NCI-H446 (cell line): ENCODE data around the gene TJP2.

ENCODE experiments used
- DNase-seq, 2 experiments: peaks; one replicate each; lab custom pipeline; 2025; lab: John Stamatoyannopoulos, UW

The TJP2 gene

DNA sequence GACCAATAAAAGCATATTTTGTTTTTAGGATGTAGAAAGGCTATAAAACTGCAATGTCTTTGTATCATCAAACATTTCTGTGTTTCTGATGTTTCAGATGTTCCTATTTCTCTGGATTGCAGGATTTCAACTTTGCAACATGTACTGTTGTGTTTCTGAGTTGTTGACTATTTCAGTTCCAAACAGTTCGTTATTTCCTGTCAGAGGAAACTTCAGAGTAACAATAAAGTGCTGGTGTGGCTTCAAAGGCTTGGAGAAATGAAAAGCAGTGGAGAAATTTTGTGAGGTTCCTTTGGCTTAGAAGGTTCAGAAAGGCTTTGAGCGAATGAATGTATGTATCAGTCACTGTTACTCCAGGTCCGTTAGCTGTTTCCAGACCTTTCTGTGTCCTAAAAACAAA is 17.2 kb downstream of the TJP2 start:
- no peak for DNase-seq

DNA sequence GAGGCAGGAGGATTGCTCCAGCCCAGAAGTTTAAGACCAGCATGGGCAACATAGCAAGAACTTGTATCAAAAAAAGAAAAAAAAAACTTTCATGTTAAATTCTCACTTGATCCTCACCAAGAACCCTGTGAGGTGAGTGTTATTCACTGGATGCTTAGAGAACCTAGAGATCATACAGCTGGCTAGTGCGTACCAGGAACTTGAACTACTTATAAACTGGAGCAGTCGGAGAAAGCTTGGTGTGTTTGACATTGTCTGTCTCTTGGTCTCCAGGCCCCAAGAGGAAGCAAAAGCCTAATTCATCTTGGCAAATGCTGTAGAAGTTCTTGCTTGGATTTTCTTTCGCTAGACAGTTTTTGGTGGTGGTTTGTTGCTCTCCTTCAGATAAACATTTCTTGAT is 18.1 kb downstream of the TJP2 start:
- no peak for DNase-seq

DNA sequence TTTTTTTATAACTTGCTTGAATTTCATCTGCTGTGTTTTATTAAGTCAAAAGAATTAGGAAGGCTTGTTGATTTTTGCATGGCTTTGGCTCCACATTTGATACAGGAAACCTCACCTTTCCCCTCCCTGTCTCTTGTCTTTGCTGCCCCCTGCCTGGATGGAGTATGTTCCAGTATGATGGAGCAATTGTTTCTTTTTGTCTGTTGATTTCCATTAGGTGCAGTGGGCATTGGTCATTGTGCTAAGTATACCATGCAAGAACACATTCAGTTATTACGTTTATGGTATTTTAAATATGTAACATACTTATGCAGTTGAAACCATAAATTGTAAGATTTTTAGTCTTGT is 19.6 kb downstream of the TJP2 start:
- no peak for DNase-seq

DNA sequence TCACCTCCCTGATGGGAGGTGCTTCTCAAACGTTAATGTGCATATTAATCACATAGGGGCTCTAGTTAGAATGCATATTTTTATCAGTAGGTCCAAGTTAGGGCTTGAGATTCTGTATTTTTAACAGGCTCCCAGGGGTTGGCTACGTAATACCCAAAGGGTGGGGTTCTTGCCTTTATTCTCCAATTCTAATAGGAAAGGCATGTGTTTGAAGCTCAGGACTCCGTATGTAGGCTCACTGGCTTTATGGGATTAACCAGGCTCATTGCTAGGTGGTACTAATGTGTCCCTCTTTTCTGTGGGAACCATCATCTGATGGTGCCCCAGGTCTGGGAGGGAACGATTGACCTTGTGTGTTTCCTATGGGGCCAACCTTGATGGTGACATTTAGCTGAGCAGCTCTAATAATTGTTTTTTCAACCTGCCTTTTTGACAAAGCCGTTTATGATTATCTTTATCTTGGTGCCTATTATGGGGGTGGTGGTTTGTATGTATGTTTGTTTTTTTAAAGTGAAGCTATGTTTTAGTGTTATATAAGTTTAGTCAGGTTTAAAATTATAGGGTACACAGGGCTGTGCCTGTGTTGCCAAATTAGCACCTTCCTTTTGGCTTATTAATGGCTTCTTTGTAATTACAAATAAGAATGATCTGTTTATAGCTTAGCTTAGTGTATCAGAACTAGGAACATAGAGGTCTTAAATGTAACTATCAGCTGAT is 20.8 kb downstream of the TJP2 start:
- no peak for DNase-seq

DNA sequence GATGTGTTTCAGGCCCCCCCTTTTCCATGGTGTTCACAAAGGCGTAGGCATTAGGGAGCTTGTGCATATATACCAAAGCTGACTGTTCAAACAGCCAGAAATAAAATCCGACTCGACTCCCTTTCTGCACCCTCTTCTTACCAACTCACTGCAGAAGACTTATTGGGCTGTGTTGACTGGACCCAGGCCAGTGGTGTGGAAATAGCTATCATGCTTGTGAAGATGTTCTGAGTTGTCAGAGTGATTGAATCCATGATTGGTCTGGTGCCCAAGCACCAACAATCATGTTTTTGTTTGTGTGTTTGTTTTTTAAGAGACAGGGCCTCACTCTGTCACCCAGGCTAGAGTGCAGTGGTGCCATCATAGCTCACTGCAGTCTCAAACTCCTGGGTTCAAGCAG is 21.6 kb downstream of the TJP2 start:
- no peak for DNase-seq

DNA sequence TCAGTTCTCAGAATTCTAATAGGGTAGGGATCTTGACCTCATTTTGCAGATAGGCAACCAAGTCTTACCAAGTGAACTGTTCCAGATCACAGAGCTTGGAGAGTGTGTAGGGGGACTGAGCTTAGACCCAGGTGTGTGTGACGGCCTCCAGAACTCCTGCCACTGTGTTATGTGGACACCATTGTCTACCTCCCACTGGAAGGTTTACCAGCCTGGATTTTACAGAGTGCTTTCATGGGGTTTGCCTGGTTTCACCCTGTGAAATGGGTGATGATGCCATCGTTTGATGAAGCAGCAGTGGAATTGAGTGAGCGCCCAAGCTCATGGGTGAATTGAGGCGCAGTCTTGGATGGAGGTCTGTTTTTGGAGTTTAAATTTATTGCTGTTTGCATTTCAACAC is 23.6 kb downstream of the TJP2 start:
- no peak for DNase-seq

DNA sequence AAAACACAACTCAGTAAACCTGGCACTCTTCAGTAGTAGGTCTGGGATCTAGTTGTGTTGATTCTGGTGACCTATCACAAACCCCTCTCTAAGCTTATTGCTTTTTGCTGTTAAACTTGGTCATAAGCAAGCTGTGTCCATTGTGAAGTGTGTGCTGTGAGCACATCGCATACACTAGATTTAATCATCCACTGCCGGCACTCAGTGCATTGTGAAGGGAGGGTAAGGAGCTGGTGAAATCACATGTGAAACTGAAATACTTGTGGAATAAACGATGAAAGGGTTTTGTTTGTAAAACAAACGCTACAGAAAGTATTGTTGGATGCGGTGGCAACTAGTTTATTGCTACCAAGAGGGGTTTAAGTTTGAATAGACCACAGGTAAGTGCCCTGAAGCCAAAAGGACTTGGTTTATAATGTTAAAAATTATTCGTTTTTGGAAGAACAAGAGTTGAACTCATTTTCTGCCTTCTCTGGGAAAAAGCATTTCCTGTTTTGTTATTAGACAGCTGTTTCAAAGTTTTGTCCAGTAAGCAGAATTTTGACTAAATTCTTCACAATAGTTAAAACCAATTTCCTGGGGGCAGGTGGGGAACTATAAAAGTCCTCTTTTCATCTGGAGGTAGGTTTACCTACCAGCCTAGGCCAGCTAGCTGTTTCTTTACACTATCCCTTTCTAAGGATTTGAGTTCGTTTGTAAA is 24.6 kb downstream of the TJP2 start:
- no peak for DNase-seq

DNA sequence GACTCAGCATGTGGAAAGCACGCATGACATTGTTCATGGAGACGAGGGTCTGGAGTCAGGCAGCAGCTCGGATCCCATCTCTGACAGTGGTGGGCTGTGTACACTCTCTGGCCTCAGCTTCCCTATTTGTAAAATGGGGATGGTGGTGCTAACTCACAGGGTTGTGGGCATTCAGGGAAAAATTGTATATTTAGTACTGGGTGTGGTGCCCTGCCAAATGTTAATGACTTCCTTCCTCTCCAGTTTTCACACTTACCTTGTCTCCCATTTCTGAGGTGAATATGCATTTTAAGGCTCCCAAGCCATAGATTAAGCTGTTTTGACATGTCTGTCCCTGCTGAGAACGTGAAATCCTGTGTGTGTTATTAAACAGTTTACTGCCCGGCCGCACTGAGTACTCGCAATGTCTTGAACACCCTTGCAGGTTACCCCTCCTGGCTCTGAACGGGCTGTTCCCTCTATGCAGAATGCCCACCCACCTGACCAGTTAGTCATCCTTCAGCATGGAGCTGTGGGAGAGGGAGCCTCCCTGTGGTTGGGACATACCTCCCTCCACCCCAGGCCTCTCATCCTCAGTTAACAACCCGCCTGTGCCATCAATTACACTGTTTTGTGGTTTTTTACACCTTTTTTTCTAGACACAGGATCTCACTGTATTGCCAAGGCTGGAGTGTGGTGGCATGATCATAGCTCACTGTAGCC is 25.8 kb downstream of the TJP2 start:
- no peak for DNase-seq

DNA sequence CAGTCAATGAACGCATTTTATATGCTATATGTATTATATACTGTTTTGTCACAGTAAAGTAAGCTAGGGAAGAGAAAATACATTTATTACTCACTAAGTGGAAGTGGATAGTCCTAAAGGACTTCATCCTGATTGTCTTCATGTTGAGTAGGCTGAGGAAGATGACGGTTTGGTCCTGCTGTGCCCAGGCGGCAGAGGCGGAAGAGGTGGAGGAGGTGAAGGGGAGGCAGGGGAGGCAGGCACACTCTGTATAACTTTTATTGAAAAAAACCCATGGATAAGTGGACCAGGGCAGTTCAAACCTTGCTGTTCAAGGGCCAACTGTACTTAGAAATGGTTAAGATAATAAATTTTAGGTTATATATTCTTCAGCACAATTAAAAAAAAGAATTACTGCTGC is 28.5 kb downstream of the TJP2 start:
- no peak for DNase-seq

DNA sequence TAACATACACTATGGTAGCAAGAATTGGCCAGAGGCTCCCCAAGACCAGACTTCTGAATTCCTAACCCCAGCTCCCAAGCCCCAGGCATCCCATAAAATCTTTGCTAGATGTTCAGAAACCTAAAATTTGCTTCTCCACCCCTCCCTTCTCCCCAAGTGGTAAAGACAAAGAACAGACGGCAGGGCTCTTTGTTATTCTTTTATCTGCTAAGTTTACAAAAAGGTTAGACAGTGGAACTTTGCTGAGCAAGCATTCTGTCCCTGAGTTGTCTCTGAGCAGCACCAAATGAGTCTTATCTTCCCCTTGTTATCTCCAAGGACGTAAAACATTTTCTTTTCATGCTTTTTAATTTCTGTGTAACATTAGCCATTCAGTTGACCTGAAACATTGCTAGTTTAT is 30.2 kb downstream of the TJP2 start:
- DNase-seq, result no peak

DNA sequence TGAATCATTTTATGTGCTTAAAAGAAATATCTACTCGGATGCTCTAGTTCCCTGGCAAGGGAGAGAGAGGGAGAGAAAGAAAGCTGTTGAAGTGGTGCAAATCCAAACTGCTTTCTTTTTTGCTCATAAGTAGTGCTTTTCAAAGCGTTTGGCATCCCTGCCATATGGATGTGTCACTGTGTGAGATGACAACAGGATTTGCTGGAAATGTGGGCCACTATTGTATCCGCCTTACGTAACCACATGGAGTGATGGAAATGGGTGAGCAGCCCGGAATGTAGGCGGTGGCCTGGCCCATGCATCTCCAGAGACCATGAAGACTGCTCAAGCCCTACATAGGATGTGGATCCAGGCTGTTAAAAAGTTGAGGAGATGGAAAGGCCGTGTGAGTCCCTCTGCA is 30.8 kb downstream of the TJP2 start:
- DNase-seq, result no peak

DNA sequence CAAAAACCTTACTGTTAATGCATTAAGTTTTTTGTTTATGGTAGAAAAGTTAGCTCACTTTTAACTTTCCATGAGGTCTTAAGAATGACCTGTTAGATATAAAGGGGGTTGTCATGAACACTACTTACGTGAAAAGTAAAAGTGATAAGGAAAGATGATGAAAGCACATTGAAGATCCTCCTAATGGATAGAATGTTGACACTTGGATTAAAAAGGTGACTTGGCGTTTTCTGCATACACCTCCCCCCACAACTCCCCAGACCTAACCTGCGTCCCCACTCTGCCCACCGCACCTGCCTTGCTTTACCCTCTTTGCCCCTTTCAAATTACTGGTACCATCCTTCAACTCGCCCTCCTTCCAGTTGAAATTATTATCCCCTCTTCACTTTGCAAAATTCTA is 32.0 kb downstream of the TJP2 start:
- DNase-seq, result no peak

DNA sequence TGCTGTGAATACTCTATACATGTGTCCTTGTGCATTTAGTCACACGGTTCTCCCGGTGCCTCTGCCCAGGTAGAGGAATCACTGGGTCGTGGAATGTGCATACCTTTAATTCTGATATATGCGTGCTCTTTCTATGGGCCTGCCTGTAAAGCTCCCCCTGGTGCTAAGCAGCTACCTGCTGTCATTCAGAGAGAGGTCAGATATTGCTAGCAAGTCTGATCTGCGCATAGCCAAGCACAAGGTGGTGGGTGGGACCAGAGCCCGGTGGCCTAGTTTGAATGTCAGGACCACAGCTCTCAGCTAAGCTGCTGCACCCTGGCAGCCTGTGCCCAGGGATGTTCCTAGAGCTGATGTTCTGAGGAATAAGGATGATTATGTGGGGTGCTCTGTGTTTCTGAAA is 33.4 kb downstream of the TJP2 start:
- no peak for DNase-seq

DNA sequence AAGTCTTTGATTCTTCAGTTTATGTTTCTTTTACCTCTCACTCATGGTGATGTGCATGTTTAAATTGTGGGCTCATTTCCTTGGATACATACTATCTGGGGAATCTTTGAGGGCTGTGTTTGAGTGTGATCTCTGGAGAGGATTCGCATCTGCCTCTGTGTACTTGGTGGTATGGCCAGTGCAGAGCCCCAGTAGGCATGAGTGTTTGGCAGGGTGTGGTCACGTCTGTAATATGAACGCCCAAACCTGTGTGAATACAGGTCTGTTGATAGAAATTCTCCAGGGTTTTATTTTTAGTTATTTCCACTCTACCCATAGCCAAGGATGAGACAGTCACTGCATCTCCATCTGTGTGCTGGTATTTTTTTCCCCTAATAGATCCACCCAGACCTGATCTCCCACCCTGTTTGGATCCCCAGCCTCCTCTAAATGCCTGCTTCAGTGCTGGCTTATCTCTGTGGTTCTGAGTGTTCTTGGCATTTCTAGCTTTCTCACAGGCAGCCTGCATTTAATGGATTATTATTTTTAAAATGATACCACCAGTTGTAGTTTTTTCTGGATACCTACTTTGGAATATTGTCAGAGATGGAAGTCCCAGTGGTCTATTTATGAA is 37.5 kb downstream of the TJP2 start:
- no peak for DNase-seq

DNA sequence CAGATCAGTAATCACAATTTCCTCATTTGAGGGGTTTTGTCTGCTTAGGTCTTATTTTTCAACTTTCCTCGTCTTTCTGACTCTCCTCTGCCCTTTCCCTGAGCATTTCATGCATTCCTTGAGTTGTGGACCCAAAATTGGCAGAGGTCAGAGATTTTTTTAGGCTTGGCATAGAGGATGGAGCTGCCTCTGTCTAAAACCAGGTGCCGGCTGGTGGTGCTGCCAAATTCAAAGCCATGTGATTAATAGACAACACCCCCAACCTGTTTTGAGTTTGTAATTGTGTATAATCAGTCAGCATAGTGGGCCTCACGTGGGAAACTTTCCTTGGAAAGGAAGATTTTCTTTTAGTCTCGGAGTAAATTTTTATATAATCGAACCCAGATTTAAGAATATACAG is 39.6 kb downstream of the TJP2 start:
- no peak for DNase-seq

DNA sequence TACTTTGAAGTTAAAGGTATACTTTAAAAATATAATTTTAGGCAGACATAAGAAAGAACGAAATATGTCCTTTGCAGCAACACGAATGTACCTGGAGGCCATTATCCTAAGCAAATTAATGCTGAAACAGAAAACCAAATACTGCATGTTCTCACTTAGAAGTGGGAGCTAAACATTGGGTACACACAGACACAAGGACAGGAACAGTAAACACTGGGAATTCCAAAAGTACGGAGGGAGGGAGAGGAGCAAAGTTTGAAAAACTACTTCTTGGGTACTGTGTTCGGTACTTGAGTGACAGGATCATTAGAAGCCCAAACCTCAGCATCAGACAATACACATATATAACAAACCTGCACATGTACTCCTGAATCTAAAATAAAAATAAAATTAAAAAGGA is 40.9 kb downstream of the TJP2 start:
- DNase-seq, result no peak

DNA sequence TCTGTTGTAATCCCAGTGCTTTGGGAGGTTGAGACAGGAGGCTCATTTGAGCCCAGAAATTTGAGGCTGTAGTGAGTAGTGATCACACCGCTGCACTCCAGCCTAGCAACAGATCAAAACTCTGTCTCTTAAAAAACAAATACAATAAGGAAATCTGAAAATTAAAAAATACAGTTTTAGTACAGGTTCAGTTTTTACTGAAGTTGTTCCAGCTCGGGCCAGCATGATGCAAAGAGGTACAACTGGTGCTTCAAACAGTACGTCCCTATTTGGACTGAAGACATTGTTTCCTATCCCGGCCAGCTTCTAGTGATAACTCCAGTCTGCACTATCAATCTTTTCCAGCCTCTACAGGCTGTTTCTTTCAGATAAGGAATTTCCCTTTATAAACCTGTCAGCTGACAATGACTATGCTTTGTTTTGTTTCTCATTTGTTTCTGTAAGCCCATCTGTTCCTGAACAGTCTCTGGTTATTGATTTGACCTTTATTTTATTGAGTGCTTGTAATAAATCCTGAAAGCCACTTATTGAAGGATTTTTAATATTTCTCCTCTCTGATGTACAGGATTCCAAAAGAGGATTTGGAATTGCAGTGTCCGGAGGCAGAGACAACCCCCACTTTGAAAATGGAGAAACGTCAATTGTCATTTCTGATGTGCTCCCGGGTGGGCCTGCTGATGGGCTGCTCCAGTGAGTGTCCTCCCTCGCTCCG is 41.9 kb downstream of the TJP2 start:
- no peak for DNase-seq

DNA sequence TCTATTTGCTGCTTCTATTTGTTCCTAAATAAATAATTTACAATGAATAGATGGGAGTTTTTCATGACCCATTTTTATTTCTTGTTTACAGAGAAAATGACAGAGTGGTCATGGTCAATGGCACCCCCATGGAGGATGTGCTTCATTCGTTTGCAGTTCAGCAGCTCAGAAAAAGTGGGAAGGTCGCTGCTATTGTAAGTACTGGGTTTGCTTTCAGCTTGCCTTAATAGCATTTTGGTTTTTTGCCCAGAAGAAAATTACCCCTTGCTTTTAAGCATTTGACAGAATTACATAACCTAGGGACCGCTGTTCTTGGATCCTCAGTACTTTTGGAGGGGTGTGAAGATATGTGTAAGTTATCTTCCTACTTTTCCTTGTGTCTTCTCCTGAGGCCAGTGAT is 44.1 kb downstream of the TJP2 start:
- no peak for DNase-seq

DNA sequence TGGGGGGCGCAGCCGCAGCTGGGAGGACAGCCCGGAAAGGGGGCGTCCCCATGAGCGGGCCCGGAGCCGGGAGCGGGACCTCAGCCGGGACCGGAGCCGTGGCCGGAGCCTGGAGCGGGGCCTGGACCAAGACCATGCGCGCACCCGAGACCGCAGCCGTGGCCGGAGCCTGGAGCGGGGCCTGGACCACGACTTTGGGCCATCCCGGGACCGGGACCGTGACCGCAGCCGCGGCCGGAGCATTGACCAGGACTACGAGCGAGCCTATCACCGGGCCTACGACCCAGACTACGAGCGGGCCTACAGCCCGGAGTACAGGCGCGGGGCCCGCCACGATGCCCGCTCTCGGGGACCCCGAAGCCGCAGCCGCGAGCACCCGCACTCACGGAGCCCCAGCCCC is 47.0 kb downstream of the TJP2 start:
- no peak for DNase-seq

DNA sequence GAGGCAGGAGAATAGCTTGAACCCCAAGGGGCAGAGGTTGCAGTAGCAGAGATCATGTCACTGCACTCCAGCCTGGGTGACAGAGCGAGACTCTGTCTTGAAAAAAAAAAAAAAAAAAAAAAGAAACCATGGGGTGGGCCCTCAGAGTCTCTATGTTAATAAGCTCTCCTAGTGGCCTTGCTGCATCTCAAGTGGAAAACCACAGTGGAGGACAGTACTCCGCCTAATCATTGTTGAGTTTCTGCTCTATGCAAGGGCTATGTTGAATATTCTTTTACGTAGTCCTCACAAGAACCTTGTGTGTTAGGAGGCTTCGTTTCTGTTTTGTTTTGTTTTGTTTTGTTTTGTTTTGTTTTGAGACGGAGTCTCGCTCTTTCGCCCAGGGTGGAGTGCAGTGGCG is 48.9 kb downstream of the TJP2 start:
- DNase-seq, result no peak

DNA sequence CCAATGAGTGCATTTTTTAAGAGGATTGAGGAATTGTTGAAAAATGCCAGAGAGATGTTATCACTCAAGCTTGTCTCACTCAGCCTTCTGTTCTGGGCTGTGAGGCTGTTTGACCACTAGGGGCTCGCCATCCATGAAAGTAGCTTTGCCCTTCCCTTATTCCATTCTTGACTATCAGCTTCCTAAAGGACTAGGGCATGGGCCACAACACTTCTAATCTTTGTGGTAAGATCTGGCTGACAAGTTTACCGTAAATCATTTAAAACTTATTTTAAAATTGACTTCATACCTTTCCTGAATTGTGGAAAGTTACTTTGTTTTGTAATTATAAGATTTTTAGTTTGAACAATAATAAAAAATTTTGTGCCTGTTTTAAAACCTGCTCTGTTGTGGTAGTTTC is 49.5 kb downstream of the TJP2 start:
- DNase-seq, result peak in 1 of 2 experiments; percentile 12

DNA sequence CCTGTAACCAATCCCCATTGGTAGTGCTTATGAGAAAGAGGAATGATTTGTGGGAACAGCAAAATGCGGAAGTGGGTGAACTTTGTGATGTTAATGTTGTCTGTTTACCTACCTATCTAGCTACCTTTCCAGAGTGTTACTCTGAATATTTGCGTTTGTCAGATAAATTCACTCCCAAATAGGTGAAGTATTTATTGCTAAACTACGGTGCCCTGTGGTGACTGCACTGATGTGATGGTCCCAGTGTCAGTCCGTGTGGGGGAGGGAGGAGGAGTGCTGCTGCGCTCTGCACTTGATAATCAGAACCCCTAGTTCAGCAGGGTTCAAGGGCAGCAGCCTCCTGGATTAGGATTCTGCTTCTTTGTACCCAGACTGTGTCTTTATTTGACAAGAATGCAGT is 55.3 kb downstream of the TJP2 start:
- DNase-seq, result no peak
